GM18951 (cell line): ENCODE results near the gene RAB15.

Experiments used
- POLR2A ChIP-seq: IDR thresholded peaks from 4 replicates; pipeline ENCODE4 v1.6.1; 2011; ENCODE audit warnings: mild to moderate bottlenecking; ENCODE audit not compliant: insufficient read length, insufficient read depth; ENCODE audit errors: extremely low read depth
- in situ Hi-C: fragments of 300-500 bp; cut with MboI; formaldehyde crosslinking; loops from one replicate; pipeline ENCODE4 v1.12.0; 2022; ENCODE audit warnings: low sequenced_read_pairs, mixed read lengths, inconsistent platforms; ENCODE audit not compliant: unreplicated experiment

The RAB15 gene

DNA sequence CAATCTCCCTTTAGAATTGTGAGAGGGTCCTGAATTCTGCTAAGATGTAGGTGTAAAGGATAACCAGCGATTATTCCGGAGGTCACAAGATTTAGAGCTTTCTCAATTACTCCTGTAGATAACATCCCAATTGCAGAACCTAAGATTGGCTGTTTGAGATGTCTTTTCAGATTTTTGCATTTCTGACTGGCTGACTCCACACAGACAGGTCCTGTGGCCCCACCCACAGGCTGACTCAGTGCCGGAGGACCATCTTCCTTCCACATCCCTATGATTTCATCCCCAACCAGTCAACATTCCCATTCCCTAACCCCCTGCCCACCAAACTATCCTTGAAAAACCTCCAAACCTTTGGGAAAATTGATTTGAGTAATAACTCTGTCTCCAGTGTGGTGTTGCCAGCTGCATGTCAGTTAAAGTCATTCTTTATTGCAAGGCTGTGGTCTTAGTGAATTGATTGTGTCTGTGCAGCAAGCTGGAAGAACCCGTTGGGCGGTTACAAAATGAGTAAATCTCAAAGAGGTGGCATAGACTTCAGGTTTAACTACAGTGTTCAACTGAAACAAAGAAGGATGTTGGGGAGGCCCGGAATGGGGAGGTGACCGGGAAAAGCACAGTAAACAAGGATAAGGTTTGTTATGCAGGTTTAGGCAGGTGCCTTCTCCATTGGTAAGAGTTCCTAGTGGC is 25.1 kb upstream of the RAB15 start:
- in situ Hi-C loops, result no loop called here
- no peak for TF ChIP-seq POLR2A

DNA sequence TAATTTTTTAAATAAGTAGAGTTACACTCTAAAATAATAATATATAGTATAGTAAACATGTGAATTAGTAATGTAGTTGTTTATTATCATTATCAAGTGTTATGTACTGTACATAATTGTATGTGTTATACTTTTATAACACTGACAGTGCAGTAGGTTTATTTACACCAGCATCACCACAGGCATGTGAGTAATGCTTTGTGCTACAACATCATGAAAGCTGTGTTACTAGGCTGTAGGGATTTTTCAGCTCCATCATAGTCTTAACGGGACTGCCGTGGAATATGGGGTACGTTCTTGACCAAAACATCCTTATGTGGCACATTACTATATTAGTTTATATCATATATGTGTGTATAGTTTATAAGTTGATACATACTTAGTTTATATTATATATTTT is 23.2 kb upstream of the RAB15 start:
- in situ Hi-C loops, result no loop called here
- no peak for TF ChIP-seq POLR2A

DNA sequence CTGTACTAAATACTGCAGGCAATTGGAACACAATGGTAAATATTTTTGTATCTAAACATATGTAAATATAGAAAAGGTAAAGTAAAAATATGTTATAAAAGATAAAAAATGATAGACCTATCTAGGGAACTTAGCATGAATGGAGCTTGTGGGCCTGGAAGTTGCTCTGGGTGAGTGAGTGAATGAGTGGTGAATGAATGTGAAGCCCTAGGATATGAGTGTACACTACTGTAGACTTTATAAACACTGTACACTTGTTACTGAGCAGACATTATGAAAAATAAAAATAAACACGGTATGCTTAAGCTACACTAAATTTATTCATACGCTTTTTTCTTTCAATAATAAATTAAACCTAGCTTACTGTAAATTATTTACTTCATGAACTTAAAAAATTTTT is 22.4 kb upstream of the RAB15 start:
- in situ Hi-C loops, result no loop called here
- TF ChIP-seq POLR2A, result no peak

DNA sequence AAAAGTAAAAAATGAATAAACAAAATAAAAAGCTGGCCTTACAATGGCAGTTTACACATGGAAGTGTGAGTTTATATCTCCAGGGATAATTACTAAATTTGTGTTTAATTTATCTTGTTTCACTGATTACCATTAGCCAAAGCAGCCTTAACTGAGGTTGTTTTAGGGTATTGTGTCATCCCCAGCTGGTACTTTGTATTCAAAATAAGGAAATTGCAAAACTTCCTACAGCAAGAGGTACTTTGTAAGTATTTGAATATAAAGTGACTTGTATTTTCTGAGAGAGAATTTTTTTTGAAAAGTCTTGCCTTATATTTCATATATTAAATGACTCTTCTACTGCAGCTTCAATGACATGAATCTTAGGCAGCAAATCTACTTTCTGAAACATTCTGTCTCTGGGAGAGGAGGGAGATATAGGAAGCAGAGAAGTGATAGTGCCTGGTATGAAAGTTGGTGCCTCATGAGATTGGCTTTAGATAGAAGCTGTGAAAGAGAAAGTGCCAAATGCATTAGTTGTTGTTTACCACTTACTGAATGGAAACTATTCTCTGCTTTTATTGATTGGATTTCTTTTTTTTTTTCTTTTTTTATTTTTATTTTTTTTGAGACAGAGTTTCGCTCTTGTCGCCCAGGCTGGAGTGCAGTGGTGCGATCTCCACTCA is 21.3 kb upstream of the RAB15 start:
- TF ChIP-seq POLR2A, result no peak
- in situ Hi-C loops, result no loop called here

DNA sequence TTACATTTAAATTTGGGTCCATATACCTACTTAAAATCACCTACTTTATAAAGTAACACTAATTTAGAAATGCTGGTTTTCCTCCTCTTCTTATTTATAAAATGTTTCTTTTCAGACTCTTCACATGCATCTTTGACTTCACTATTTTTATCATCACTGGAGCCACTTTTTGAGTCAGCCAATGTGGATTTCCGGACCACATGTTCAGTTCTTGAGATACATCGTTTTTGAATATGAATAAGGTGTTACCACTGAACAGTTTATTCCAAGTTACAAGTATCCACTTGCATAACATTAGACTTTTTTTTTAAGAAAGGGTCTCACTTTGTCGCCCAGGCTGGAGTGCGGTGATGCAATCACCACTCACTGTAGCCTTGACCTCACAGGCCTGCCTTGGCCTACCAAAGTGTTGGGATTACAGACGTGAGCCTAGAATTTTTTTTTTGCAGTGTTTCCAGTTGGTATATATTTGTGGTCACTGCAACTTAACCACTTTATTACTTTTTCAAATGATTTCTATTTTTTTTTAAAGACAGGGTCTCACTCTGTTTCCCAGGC is 20.3 kb upstream of the RAB15 start:
- TF ChIP-seq POLR2A, result no peak
- in situ Hi-C loops, result no loop called here

DNA sequence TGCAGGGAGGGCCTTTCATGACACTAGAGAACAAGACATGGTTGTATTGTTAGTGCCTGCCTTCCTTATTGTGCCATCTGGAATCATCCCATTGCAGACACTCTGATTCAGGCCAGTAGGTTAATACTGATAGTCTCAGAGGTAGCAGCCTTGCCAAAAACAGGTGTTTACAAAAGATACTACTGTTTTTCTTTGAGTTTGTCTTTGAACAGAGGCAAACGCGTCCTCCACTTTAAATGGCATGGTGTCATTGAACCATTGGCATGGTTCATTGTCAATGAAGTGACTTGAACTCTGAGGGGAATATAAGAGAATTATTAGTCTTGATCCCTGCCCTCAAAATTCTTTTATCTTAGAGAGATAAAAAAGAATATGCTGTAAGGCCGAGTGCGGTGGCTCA is 18.8 kb upstream of the RAB15 start:
- no peak for TF ChIP-seq POLR2A
- in situ Hi-C loops, result no loop called here

DNA sequence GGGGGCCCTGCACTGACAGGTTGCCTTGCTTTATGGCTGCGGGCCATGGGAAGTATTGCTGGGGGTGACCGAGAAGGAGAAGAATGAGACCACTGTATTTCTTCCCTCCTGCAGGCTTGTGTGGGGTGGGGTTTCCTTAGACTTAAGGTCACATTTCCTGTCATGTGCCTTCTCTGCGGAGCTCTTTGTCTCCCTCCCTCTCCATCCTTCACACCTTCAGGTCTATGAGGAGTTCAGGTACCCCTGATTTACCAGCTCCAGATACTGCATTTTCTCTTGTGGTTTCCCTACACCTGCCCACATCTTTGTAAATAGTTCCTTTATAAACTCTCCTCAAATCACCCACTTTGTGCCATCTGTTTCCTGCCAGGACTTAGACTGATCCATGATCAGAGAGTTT is 18.2 kb upstream of the RAB15 start:
- no peak for TF ChIP-seq POLR2A

DNA sequence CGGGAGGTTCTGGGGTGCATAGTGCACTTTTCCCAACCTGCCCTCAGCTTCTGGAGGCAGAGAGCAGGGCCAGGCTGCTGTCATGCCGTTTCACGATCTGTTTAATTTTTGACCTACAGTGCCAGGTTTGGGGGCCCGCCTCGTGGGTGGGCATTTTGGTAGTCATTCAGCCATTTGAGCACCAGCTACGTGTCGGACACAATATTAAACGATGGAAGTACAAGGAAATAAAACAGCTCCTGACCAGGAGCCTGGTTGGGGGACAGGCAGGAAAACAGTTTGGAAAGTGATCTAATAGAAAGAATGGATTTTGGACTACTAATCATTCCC is 15.3 kb upstream of the RAB15 start:
- in situ Hi-C loops, result no loop called here
- no peak for TF ChIP-seq POLR2A

More for the DNA sequence above, 18.2 kb upstream of the RAB15 start:
- in situ Hi-C loops, result no loop called here

DNA sequence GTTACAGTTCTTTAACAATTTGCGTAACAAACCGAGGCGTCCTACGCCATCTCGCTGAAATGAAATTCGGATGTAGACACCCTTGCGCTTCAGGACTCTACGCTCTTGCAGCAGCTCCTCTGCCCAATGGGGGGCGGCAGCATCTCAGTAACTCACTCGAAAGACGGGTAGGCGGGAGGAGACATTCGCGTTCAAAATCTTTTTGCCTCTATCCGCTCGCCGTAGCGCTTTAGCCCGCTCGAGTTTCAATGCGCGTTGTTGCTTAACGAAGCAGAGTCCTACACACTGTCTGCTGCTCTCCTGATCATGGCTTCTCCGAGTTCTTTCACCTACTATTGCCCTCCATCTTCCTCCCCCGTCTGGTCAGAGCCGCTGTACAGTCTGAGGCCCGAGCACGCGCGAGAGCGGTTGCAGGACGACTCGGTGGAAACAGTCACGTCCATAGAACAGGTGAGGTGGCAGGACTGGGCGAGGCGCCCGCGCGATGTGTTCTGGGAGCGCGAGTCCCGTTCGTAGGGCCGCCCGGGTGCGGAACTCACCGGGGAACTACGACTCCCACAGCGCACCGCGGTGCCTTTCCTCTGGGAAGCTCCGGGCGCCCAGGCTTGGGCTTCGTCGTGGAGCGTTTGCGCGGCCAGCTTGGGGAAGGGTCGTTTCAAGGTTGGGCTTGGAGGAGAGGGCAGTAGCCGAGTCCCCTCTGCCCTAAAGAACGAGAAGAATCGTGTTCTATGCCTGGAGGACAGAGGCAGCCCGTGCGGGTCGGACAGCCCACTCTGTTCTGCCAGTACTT is 14.7 kb upstream of the RAB15 start, which contains the start of gene FNTB:
Gene FNTB (plus strand): TSS at position 248 of the 790 bp plus-strand sequence. CDS start 59 bp downstream, at position 307.
- in situ Hi-C loops, result no loop called here
- TF ChIP-seq POLR2A, result peak; percentile 69

DNA sequence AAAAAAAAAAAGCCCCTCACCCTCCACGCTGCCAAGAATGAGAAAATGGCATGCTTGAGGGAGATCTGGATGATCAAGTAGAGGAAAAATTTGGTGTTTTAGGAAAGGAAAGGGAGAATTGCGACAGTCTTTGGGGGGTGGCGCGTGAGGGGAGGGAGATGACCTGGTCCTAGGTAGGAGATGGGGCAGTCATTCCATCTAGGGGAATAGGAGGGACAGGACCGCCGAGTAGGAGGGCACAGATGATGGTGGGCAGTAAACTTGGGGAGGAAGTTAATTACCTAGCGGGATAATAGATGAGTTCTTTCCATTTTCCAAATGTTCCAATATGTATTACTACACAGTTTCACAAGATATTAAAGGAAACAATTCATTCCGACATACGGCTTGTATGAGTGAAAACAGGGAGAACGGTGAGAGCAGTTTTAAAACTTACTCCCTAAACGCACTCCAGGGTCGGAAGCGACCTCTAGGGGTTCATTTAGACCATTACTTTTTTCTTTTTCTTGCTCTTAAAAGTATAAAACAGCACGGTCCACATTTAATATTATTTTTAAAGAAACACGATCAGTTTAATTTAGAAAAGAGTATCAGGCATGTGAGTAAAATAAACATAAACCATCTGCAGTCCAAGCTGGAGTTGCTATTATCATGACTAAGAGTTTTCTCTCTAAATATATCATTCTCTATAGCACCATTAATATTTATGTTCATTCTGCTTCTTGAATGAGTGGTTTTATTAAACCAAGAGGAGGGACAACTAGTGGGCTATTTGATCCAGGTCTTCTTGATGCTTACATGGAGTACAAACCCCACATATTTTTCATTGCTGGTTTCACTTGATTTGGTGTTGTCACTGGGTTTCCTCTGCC is 11.5 kb upstream of the RAB15 start:
- TF ChIP-seq POLR2A, result no peak
- in situ Hi-C loops, result no loop called here

DNA sequence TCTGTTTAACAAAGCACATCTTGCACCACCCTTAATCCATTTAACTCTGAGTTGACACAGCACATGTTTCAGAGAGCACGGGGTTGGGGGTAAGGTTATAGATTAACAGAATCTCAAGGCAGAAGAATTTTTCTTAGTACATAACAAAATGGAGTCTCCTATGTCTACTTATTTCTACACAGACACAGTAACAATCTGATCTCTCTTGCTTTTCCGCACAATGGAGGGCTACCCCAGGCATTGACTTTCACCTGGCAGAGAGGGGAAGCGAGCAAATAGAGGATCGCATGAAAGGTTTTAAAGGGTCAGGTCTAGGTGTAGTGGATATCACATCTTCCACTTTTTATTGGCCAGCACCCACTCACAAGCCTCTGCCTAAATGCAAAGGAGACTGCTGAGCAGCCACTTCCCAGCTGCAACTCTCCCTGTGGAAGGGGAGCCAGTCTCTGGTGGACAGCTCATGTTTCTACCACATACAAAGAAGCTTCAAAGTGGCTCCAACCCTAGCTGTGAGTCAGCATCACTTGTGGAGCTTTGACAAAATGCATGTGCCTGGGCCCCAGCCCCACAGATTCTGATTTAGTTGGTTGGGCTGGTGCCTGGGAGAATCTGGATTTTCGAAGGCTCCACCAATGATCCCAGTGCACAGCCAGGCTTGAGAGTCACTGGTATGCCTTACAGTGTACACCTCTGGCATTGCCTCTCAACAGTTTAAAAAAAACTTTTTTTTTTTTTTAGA is 7.4 kb upstream of the RAB15 start:
- no peak for TF ChIP-seq POLR2A
- in situ Hi-C loops, result no loop called here

DNA sequence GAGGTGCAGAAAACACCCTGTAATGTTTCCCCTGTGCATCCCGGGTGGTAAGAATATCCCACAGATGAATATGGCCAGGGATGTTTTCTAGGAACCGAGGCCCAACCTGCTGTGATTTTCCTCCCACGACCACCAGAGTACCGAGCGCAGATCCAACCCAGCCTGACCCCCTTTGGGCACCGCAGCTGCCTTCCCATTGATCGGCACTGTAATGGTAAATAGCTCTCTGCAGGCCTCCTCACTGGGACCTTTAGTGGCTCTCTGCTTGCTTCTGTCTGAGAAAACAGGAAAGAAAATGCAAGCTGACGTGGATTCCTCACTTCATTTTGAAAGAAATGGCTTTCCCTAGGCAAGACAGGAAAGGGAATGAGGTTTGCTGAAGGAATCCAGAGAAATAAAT is 2.4 kb upstream of the RAB15 start:
- in situ Hi-C loops, result no loop called here
- no peak for TF ChIP-seq POLR2A

DNA sequence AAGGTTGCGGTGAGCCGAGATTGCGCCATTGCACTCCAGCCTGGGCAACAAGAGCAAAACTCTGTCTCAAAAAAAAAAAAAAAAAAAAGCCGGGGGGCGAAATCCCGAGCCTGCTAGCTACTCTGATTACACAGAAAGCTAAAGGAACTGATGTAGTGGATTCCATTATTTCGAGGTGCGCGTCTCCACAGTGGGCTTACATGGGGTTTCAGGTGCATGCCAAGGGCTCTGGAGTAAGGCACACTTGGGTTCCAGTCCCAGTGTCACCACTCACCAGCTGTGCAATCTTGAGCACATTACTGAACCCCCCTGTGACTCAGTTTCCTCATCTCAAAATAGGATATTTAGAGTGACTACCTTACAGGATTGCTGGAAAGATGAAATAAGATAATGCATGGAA is 1.7 kb upstream of the RAB15 start:
- in situ Hi-C loops, result no loop called here
- no peak for TF ChIP-seq POLR2A
